Ovary (tissue), 9 donors: Measurements from ENCODE around the gene CYYR1. TPM values are rescaled to one million over a fixed set of nuclear protein-coding genes. Genes with fewer than 3 reads are reported as not detected.

Source experiments
- DNase-seq, 5 donors: peaks; one replicate each; pipeline ENCODE4 v3.0.0-alpha.2; 2019 to 2020
- H3K27ac ChIP-seq, 2 donors: fragments of 200-600 bp; one replicate each; pipeline versions ENCODE4 v1.5.1 to v1.8.0; 2019 to 2022
- H3K27me3 ChIP-seq: fragments of 200-600 bp; one replicate; pipeline ENCODE4 v1.8.0; 2022
- H3K36me3 ChIP-seq: fragments of 200-600 bp; sonication (generic); one replicate; pipeline ENCODE4 v1.5.1; 2019
- H3K4me1 ChIP-seq: one replicate; pipeline ENCODE4 v1.8.1; 2013; ENCODE audit warnings: mild to moderate bottlenecking, moderate library complexity; ENCODE audit not compliant: insufficient read depth
- H3K4me3 ChIP-seq: fragments of 200-600 bp; sonication (generic); one replicate; pipeline ENCODE4 v1.5.1; 2017
- H3K9me3 ChIP-seq, 2 donors: fragments of 200-600 bp in 1 of 2; sonication (generic) in 1 of 2; one replicate each; pipeline versions ENCODE4 v1.5.1 to v1.8.1; 2013 to 2019; ENCODE audit warnings: mild to moderate bottlenecking in 1 of 2, moderate library complexity in 1 of 2
- EP300 ChIP-seq: sonication (generic); formaldehyde crosslinking; IDR thresholded peaks from one replicate; pipeline ENCODE4 v1.6.1; 2017; ENCODE audit warnings: antibody characterized with exemption
- POLR2A ChIP-seq: fragments of 450-650 bp; IDR thresholded peaks from one replicate; pipeline ENCODE4 v1.6.1; 2017; ENCODE audit warnings: antibody characterized with exemption, mild to moderate bottlenecking, moderate library complexity
- WGBS, 3 donors: extraction: QIAGEN DNeasy Blood & Tissue Kit in 1 of 3; methylation state at CpG; one replicate each; pipeline versions ENCODE4 v1.1.5 to v1.1.7; 2013 to 2017; 5-methylcytosine and 5-hydroxymethylcytosine counted together
- intact Hi-C, 4 donors: fragments of 100-400 bp; cut with DNase I; formaldehyde crosslinking; loops; one replicate each; pipeline versions ENCODE4 v1.11.0 to v1.15.1; 2022 to 2023
- polyA plus RNA-seq, 2 donors: library from polyadenylated mRNA; stranded (reverse); fragments of 200-250 nt in 1 of 2; fragments of 350-450 nt in 1 of 2; fragmentation: Illumina TruSeq in 1 of 2; extraction: RNeasy Lipid Tissue Mini Kit (QIAGEN cat#74804) in 1 of 2; gene quantifications; one replicate each; pipeline ENCODE4 v1.2.3, GENCODE V29; 2013 to 2014
- total RNA-seq, 7 donors: library from RNA; depleted of rRNA in 2 of 7; stranded (reverse); fragments of >200 nt in 2 of 7; fragmentation: NEBNext Ultra II Directional in 3 of 7; extraction: Animal tissue kit (Norgen Biotek cat#: 25700) in 3 of 7; gene quantifications; one replicate each; pipeline versions ENCODE4 v1.1.0 to v1.2.4, GENCODE V29; 2016 to 2023
- TF ChIP-seq, protein P1 (sequence below), 3 donors: fragments of 450-650 bp in 2 of 3; fragments of 200-600 bp in 1 of 3; IDR thresholded peaks; one replicate each; pipeline versions ENCODE4 v1.5.1 to v1.8.0; 2016 to 2022; ENCODE audit warnings: antibody characterized with exemption in 3 of 3, mild to moderate bottlenecking in 1 of 3
- donor health status: DM: no; HTN: no; CAD: no; lungs with moderate emphysema.
- donor health status: DM: no; HTN: no; CAD: no.
- donor health status: Bipolar disorder and iron deficiency.
- donor health status: DM: yes; HTN: yes; CAD: no.
- donor health status: DM: no; HTN: no; CAD: no.
- donor health status: DM: yes; HTN: yes; CAD: no.

CYYR1 gene
- total and polyA plus RNA-seq, 9 donors = 2.4 to 23.4 (median 8.3) TPM

DNA sequence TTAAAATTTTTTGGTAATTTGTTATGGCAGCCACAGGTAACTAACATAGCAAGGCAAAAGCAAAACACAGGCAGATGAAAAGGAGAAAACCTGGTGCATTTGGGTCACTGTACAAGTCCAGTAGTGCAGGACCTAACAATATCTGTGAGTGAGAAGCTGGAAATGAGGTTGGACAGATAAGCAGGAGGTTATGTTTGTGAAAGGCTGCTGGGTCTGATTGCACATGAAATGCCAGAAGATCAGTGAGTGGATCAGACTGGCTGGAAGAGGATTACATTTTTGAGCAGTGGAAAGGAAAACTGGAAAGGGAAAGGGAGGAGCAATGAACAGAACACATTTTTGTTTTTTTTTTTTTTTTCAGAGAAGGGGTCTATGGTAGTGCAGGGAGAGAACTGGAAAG is 73.6 kb downstream of the CYYR1 start:
- H3K9me3 ChIP-seq = no peaks in the 10 kb centered on the region
- TF ChIP-seq, protein P1, sequence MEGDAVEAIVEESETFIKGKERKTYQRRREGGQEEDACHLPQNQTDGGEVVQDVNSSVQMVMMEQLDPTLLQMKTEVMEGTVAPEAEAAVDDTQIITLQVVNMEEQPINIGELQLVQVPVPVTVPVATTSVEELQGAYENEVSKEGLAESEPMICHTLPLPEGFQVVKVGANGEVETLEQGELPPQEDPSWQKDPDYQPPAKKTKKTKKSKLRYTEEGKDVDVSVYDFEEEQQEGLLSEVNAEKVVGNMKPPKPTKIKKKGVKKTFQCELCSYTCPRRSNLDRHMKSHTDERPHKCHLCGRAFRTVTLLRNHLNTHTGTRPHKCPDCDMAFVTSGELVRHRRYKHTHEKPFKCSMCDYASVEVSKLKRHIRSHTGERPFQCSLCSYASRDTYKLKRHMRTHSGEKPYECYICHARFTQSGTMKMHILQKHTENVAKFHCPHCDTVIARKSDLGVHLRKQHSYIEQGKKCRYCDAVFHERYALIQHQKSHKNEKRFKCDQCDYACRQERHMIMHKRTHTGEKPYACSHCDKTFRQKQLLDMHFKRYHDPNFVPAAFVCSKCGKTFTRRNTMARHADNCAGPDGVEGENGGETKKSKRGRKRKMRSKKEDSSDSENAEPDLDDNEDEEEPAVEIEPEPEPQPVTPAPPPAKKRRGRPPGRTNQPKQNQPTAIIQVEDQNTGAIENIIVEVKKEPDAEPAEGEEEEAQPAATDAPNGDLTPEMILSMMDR (IDR thresholded peaks at IDR 0.05) = no peak
- no peak for TF ChIP-seq EP300
- no peak for TF ChIP-seq POLR2A
- DNase-seq = no peak
- no peaks in the 10 kb centered on the region for H3K27me3 ChIP-seq
- H3K4me1 ChIP-seq = no peaks in the 10 kb centered on the region
- H3K4me3 ChIP-seq = no peak overlapping the region
- intact Hi-C loops = no loop called here
- H3K27ac ChIP-seq = no peak overlapping the region
- no peaks in the 10 kb centered on the region for H3K36me3 ChIP-seq

DNA sequence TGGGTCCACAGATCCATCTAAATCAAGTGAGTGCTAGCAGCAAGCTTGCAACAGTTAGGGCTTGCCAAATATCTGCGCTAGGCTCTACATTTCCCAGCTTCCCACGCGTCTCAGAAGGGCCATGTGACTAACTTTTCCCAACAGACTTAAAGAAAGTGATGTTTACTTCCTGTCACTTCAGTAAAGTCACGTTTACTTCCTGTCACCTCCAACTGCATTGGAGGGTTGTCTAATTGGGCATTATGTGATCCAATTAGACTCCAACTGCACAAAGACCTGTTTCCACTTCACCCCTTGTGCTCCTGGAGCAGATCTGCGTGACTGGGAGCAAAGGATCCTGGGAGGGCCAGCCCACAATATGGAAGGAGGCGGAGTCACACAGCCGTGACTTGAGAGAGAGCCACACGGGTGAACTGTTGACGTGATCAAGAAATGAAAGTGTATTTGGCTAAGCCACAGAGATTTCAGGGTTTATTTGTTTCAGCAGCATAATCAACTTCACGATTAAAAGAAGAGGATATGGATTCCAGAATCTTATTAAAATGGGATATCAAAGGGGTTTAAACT is 77.7 kb downstream of the CYYR1 start:
- DNase-seq = no peak
- 82 to 89% (median 85%) methylated on average over 10 of the region's 10 CpGs for WGBS, 3 donors
- Histone ChIP-seq H3K4me1 (no peaks in the 10 kb centered on the region), H3K9me3 (no peaks in the 10 kb centered on the region), H3K27ac (no peak overlapping the region), H3K4me3 (no peak overlapping the region), H3K36me3 (no peaks in the 10 kb centered on the region), H3K27me3 (no peaks in the 10 kb centered on the region)
- TF ChIP-seq, protein P1 (IDR thresholded peaks at IDR 0.05) = no peak
- no peak for TF ChIP-seq POLR2A
- intact Hi-C loops = no loop called here

DNA sequence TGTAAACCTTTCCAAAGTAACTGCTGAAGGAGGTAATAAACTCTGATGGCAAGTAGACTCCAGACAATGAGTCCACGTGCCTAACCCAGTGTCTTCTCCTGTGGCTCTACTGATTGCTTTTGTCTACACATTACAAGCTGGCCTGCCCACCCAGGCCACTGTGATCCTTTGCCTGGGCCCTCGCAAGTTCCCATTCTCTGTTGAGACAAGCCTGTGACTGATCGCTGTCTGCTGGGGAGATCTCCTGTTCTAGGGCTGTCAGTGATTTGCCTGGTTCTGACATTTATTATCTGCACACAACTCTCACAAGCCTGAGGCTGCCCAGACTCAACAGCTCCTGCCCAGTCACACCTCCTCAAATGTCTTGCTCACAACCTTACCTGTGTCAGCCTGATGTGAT is 81.4 kb downstream of the CYYR1 start:
- no peak for DNase-seq
- Histone ChIP-seq H3K4me3 (no peak overlapping the region), H3K9me3 (no peaks in the 10 kb centered on the region), H3K4me1 (no peaks in the 10 kb centered on the region), H3K27ac (no peak overlapping the region), H3K27me3 (no peaks in the 10 kb centered on the region), H3K36me3 (no peaks in the 10 kb centered on the region)
- TF ChIP-seq, protein P1 (IDR thresholded peaks at IDR 0.05) = no peak
- TF ChIP-seq POLR2A (no peak), EP300 (no peak)
- 87 to 88% (median 87%) methylated on average over 3 of the region's 3 CpGs for WGBS, 3 donors
- intact Hi-C loops = no loop called here

DNA sequence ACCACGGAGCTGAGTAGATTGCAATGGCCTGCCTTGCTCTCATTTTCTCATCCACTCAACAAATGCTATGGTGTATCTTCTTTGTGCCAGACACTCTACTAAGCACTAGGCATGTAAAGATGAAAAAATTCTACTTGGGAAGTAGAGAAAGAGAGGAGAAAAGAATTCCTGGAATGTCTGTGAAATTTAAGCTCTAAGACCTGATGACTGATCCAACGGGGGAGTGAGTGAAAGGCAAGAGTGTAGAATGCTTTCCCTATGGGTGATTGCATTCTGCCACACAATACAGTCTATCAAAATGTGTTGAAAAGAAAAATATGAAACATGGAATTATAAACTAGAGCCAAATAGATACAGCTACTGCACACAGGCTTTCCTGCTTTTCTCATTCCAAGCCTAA is 82.3 kb downstream of the CYYR1 start:
- H3K4me3 ChIP-seq = no peak overlapping the region
- TF ChIP-seq POLR2A (no peak), EP300 (no peak)
- TF ChIP-seq, protein P1 (IDR thresholded peaks at IDR 0.05) = no peak
- intact Hi-C loops = no loop called here
- 16 to 33% (median 30%) methylated on average over 2 of the region's 2 CpGs for WGBS, 3 donors
- no peaks in the 10 kb centered on the region for H3K27me3 ChIP-seq
- H3K9me3 ChIP-seq = no peaks in the 10 kb centered on the region
- no peak overlapping the region for H3K27ac ChIP-seq
- no peak for DNase-seq
- H3K36me3 ChIP-seq = no peaks in the 10 kb centered on the region
- no peaks in the 10 kb centered on the region for H3K4me1 ChIP-seq

DNA sequence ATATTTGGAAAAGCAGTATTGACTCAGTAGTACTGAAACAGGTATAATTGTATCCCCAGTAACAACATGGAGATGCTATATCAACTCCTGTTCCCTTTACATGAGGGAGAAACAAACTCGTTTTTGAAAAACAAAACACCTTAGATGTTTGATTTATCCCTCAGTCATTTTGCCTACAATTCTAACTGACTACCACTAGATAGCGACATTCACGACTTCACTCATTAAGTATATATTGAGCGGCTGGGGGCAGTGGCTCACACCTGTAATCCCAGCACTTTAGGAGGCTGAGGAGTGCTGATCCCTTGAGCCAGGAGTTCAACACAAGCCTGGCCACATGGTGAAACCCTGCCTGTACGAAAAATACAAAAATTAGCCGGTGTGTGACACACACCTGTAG is 83.3 kb downstream of the CYYR1 start:
- Histone ChIP-seq H3K4me3 (no peak overlapping the region), H3K36me3 (no peaks in the 10 kb centered on the region), H3K27me3 (no peaks in the 10 kb centered on the region), H3K9me3 (no peaks in the 10 kb centered on the region), H3K27ac (no peak overlapping the region), H3K4me1 (no peaks in the 10 kb centered on the region)
- no peak for TF ChIP-seq EP300
- TF ChIP-seq POLR2A = no peak
- TF ChIP-seq, protein P1 (IDR thresholded peaks at IDR 0.05) = no peak
- DNase-seq = no peak
- intact Hi-C loops = no loop called here
- 91 to 95% (median 93%) methylated on average over 6 of the region's 6 CpGs for WGBS, 3 donors
